Inferior parietal cortex (tissue), 1 donor: ENCODE data around the gene USP44.

Experiments
- DNase-seq: peaks from one replicate; pipeline ENCODE4 v3.0.0-alpha.2; 2016; ENCODE audit errors: extremely low spot score

USP44 gene

DNA sequence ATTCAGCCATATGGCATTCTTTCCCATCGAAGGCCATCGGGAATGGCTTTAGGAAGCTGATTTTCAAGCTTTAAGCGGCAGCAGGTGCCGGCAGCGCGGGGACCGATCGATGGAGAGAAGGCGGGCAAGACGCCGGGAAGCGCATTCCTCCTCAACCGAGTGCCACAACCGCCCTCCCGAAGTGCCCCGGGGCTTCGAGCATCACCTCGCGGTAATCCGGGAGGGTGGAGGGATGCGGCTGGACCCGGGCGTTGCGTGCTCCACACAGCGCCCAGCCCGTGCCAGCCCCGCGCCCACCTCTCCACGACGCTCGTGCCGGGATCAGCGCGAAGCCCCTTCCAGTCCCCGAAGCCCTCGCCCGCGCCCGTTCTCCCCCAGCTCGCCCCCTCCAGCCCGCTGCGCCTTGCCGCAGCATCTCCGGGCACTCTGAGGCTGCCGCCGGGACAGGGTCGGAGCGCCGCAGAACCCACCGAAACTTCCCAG lies 3.2 kb downstream of the USP44 start:
- no peak for DNase-seq

- no peak for DNase-seq
Measured at GRCh38 chr12:95547522-95548055, 3.7 kb downstream of the USP44 start.

DNA sequence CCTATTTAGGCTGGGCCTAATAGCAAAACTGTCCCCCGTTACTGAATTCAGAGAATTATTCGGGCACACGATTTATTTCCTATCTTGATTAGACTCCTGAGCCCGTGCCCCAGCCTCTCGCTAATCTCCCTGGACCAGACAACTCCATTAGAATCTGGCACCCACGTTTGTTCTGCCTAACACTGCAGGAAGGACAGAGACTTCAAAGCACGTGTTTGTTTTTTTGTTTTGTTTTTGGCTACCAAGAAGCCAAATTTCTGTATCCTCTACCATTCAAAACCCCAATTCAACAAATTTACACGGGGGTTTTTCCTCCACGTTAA lies 4.8 kb downstream of the USP44 start:
- DNase-seq = no peak

- DNase-seq = no peak
Measured at GRCh38 chr12:95545731-95546490, 5.4 kb downstream of the USP44 start.

DNA sequence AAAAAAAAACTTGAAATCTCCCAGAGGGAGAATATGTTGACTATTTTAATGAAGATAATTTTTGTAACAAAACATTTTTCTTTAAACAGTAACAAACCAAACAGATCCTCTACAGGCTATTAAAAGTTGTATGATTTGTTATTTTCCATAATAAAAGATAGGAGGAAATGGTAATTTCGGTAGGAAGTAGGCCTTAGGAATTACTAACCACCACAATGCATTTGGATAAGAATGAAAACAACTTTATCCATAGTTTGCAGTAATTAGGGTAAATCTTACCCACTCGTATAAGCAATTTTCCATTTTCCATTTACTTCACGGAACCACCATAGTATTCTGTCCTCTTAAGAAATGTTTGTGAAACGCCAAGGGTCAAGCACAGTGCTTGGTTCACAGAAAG lies 6.0 kb downstream of the USP44 start:
- DNase-seq = no peak

- no peak for DNase-seq
Measured at GRCh38 chr12:95544756-95545155, 6.5 kb downstream of the USP44 start.

DNA sequence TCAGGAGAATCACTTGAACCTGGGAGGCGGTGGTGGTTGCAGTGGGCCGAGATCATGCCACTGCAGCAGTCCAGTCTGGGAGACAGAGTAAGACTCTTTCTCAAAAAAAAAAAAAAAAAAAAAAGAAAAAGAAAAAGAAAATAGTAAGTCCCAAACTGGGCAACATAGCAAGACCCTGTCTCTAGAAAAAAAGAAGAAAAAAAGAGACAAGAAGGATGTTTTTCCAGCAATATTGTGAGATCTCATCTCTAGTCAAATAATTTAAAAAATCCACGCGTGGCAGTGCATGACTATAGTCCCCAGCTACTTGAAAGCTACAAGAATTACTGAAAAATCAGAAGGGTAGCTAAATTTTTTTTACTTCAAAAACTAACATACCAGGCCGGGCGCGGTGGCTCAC lies 8.0 kb downstream of the USP44 start:
- no peak for DNase-seq

GRCh38 chr12:95541436-95541835 lies 9.8 kb downstream of the USP44 start:
- no peak for DNase-seq

DNA sequence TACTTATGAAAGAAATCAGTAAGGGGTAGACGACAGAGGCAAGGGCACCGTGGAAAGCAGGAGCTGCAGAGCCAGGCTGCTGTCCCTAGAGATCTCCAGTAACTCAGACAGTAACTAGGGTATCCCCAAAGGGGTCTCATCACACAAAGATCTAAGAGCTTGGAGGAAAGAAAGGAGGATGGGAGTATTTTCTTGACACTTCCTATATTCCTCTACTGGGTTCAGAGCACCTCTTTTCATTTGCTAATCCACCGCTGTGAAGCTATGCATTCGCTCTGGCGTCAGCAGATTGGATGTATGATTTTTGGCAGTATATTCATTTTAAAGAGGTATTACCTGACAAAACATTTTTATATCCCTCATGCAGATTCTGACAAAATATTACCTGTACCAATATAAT lies 12.6 kb downstream of the USP44 start:
- DNase-seq = no peak

DNA sequence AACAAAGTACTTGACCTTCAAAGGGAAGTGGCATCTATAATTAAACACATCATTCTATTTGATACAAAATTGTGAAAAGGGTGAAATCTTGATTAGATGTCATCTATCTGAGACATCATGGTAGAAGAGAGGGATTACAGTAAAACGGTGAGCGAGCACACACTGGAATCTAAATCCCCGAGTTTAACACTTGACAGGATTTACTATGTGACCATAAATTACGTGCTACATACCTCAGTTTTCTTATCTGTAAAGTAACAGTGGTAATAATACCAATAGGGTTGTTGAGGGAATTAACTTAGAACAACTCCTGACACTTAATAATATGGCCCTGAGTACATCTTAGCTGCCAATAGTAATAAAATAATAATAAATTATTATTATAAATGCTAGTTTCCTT lies 13.3 kb downstream of the USP44 start:
- DNase-seq = no peak

DNA sequence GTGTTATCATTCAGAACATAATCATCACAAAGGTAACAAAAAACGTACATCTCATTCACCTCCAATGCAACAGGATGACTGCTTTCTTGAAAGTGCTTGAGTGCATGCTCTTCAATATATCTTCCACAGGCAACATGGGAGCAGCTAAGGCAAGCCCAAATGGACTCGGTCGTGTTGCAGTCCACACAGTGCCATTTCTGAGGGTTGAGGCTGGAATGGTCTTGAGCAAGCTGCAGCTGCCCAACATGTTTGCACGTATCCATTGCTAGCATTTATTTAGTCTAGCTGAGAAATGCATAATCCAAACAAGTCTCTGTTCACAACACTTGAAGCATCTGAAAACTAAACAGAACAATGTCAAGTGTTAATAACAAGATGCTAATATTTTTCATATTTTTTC lies 17.3 kb downstream of the USP44 start:
- no peak for DNase-seq

DNA sequence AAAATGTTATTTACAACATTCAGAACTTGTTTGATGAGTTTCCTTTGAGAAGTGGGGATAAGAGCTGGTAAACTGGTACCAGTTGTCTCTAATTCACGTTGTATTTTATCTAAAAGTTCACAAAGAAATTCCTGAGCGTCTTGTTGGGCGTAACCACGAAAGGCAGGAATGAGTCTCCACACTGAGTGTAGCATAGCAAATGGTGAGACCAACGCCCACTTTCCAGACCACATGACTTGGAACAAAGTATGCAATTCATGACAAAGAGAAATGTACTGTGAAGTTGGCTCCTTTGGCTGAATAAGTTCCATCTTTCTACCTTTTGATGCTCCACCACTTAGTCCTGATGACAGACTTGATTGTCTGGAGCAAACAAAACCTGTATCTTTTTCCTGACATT lies 18.4 kb downstream of the USP44 start:
- no peak for DNase-seq

DNA sequence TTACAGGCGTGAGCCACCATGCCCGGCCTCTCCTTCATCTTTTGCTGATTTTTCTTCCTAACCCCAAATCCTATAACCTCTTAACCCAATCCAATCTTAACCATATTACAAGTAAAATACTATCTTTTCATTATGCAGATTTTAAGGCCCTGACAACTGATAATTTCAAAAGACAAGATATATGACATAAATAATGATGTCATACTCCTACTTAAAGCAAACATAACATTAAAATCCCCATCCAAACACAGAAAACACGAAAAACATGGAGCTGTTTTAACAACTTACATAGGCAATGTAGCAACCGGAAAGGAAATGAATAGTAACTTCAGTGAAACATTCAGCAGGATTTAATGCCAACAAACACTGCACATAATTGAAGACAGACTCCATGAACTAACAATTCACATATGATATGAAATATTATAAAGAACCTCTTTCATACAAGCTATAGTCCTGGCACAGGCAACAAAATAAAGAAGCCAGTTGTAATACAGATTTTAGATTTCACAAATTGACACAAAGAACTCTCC lies 21.5 kb downstream of the USP44 start:
- DNase-seq = no peak

GRCh38 chr12:95528431-95528830 lies 22.8 kb downstream of the USP44 start:
- no peak for DNase-seq

DNA sequence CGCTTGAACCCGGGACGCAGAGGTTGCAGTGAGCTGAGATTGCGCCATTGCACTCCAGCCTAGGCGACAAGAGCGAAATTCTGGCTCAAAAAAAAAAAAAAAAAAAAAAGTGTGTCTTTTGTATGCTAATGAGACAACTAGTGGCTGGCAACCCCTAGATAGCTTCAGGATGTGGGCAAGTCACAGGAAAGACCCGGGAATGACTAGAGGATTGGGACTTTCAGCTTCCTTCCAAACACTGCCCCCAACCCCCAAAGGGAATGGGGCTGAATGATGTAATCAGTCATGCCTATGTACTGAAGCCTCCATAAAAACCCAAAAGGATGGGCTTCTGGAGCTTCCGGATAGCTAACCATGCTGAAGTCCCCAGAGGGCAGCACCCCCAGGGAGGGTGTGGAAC lies 28.6 kb downstream of the USP44 start:
- no peak for DNase-seq

- DNase-seq = no peak
Measured at GRCh38 chr12:95520816-95521215, 30.5 kb downstream of the USP44 start.

- no peak for DNase-seq
Measured at GRCh38 chr12:95518944-95519343, 32.3 kb downstream of the USP44 start.

GRCh38 chr12:95517246-95517645 lies 34.0 kb downstream of the USP44 start:
- DNase-seq = no peak

DNA sequence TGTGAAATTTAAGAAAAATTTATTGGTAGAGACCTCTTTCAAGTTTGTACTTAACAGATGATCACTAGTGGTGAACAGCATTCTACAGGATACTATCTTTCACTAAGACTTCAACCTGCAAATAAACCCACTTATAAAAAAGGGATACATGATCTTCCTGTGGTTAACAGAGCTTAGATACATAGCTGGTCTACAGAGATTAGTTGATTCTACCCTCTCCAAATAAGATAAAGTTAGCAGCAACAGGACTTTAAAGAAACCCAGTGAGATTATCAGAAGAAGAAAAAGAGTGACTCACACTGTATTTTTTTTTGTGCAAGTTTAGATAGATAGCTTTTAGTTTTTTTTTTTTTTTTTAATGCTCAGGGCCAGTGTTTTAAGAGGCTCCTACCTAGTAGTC lies 34.5 kb downstream of the USP44 start:
- no peak for DNase-seq

DNA sequence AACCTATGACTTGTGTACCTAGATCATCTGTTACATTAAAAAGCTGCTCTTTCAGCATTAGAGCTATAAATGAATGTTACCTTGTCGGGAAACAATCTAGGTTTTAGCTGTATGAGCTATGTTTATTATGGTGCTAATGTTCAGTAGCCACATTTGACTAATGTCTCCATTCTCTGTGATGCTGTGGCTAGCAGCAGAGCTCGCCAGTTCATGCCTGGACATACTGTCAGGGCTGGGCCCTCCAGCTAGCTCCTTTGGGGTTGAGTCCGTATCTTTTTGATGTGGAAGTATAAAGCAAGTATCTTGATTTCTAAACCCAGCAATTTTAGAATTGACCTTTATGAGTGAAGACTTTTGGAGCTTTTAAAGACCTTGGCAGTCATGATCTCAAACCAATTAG lies 36.1 kb downstream of the USP44 start:
- DNase-seq = no peak

GRCh38 chr12:95513599-95513998 lies 37.7 kb downstream of the USP44 start:
- no peak for DNase-seq

DNA sequence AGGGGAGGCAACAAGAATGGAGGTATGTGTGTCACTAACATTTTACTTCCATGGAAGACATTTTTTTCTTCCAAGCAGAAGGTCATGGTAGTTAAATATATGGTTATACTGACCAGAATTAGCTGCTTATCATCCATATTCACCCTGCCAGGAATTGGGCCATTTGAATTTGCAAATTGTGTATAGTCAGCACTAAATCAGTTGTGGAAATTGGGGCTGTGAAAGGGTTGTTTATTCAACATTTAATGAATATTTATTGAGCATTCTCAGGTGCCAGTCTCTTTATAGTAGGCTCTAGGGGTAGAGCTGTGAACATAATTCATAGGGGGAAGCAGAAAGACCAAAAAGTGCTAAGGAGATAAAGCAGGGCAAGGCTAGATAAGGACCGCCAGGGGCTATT lies 39.3 kb downstream of the USP44 start:
- no peak for DNase-seq

- no peak for DNase-seq
Measured at GRCh38 chr12:95509300-95509699, 42.0 kb downstream of the USP44 start.
